HFFc6 (cell line): ENCODE results near the gene VIPR2. TPM values are rescaled to one million over a fixed set of nuclear protein-coding genes. Genes with fewer than 3 reads are reported as not detected.

Source experiments
- DNase-seq: peaks from one replicate; pipeline ENCODE4 v3.0.0-alpha.2; 2018
- H3K27ac Mint-ChIP-seq: 2 replicates; pipeline ENCODE4 v1.8.0; 2020; ENCODE audit warnings: mild to moderate bottlenecking, mixed read lengths
- H3K27me3 Mint-ChIP-seq: 2 replicates; pipeline ENCODE4 v1.8.0; 2021; ENCODE audit warnings: mild to moderate bottlenecking, moderate library complexity, mixed read lengths; ENCODE audit not compliant: insufficient read depth
- H3K36me3 Mint-ChIP-seq: 2 replicates; pipeline ENCODE4 v1.8.0; 2021; ENCODE audit warnings: low read depth, mixed read lengths
- H3K4me1 Mint-ChIP-seq: 2 replicates; pipeline ENCODE4 v1.8.0; 2020; ENCODE audit warnings: low read depth, mixed read lengths
- H3K4me3 Mint-ChIP-seq: 2 replicates; pipeline ENCODE4 v1.8.0; 2020; ENCODE audit warnings: mild to moderate bottlenecking, moderate library complexity, mixed read lengths
- H3K9me3 Mint-ChIP-seq: 2 replicates; pipeline ENCODE4 v1.8.0; 2020; ENCODE audit warnings: mild to moderate bottlenecking, mixed read lengths
- CTCF ChIP-seq: fragments of 200-600 bp; sonication (generic); IDR thresholded peaks from 2 replicates; pipeline ENCODE4 v1.5.0; 2021; ENCODE audit warnings: antibody characterized with exemption, mild to moderate bottlenecking
- total RNA-seq, 6 experiments: library from RNA; stranded (reverse); fragmentation: NEBNext Ultra II Directional; extraction: Animal tissue kit (Norgen Biotek cat#: 25700); gene quantifications; 2 replicates in 1 of 6; 3 replicates in 5 of 6; pipeline ENCODE4 v1.2.3, GENCODE V29; 2021

The VIPR2 gene
- total RNA-seq, 6 experiments from 2014 or later = not detected

- Mint-ChIP-seq H3K4me3 (no peak overlapping the region), H3K9me3 (peaks cover 43% of the 10 kb centered on the region), H3K27ac (no peak overlapping the region), H3K4me1 (peaks cover 16% of the 10 kb centered on the region), H3K27me3 (no peaks in the 10 kb centered on the region), H3K36me3 (peaks cover 12% of the 10 kb centered on the region)
- peak; percentile 22 for DNase-seq
- TF ChIP-seq CTCF = no peak
Measured at GRCh38 chr7:158979635-158980351, 164.9 kb downstream of the VIPR2 start.

- Mint-ChIP-seq H3K9me3 (peaks cover 35% of the 10 kb centered on the region), H3K4me1 (peaks cover 16% of the 10 kb centered on the region), H3K4me3 (no peak overlapping the region), H3K27me3 (peaks cover 2% of the 10 kb centered on the region; the same call in 1 of the 2 replicates), H3K36me3 (peaks cover 7% of the 10 kb centered on the region; the same call in 1 of the 2 replicates), H3K27ac (no peak overlapping the region)
- DNase-seq = no peak
- TF ChIP-seq CTCF = no peak
Measured at GRCh38 chr7:158979023-158979529, 165.6 kb downstream of the VIPR2 start.
